Uterus (tissue), 2 donors: Measurements from ENCODE around the gene NT5M.

Source experiments
- POLR2A ChIP-seq, 2 donors: fragments of 450-650 bp; IDR thresholded peaks; one replicate each; pipeline ENCODE4 v1.6.1; 2016; ENCODE audit warnings: antibody characterized with exemption in 2 of 2, mild to moderate bottlenecking in 1 of 2, moderate library complexity in 1 of 2
- TF ChIP-seq, protein P1 (sequence below), 4 experiments: fragments of 200-600 bp in 2 of 4; fragments of 450-650 bp in 2 of 4; sonication (generic) in 2 of 4; IDR thresholded peaks; one replicate each; pipeline ENCODE4 v1.5.1; 2016 to 2019; ENCODE audit warnings: antibody characterized with exemption in 4 of 4, mild to moderate bottlenecking in 2 of 4, moderate library complexity in 1 of 4

DNA sequence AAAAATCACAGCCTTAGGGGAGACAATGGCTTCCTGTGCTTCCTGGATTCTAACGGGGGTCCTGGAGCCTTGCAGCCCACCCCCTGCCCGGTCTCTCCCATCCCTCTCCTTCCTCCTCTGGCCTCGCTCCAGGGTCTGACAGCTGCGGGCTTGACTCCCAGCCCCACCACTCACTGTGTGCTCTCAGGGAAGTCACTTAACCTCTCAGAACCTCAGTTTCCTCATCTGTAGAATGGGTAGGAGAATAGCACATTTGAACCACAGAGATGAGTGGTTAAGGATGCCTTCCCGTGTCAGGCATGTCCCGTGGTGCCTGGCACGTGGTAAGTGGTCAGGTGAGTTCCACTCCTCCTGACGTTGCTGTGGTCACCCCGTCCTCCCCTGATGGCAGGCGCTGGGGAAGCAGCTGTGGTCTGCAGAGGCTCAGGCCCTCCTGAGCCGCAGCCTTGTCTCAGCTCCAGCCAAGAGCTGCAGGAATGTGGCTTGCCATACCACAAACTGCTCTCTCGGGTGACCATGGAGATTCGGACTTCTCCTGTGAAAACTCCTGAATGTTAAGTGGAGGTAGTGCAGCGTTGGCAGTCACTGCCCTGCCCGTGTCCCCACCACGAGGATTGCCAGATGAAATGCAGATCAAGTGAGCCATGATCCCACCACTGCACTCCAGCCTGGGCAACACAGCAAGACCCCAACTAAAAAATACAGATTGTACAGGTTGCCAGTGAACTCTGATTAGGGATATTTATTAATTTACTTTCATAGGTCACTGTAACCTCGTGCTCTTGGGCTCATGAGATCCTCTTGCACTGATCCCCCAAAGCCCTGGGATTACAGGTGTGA, 85.7 kb downstream of the NT5M start:
- TF ChIP-seq, protein P1, sequence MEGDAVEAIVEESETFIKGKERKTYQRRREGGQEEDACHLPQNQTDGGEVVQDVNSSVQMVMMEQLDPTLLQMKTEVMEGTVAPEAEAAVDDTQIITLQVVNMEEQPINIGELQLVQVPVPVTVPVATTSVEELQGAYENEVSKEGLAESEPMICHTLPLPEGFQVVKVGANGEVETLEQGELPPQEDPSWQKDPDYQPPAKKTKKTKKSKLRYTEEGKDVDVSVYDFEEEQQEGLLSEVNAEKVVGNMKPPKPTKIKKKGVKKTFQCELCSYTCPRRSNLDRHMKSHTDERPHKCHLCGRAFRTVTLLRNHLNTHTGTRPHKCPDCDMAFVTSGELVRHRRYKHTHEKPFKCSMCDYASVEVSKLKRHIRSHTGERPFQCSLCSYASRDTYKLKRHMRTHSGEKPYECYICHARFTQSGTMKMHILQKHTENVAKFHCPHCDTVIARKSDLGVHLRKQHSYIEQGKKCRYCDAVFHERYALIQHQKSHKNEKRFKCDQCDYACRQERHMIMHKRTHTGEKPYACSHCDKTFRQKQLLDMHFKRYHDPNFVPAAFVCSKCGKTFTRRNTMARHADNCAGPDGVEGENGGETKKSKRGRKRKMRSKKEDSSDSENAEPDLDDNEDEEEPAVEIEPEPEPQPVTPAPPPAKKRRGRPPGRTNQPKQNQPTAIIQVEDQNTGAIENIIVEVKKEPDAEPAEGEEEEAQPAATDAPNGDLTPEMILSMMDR (IDR thresholded peaks at IDR 0.05) = no peak
- no peak for TF ChIP-seq POLR2A (IDR thresholded peaks at IDR 0.05)
